ENCODE measurements around the gene CRTC1. TPM values are rescaled to one million over a fixed set of nuclear protein-coding genes. Genes with fewer than 3 reads are reported as not detected.

CRTC1 gene
- total RNA-seq, 2 donors from 2014 or later: 4.9 to 6.5 TPM

- no peaks in the 10 kb centered on the region for H3K4me1 ChIP-seq
- H3K9me3 ChIP-seq: no peaks in the 10 kb centered on the region
- no peaks in the 10 kb centered on the region for H3K36me3 ChIP-seq (replicated peaks in 1 of 2; ENCODE audit: insufficient read depth in 1 of 2, low read depth in 2 of 2)
- no peak overlapping the region for H3K4me3 ChIP-seq
- no peak overlapping the region for H3K27ac ChIP-seq
- intact Hi-C loops (cut with DNase I): no loop called here
- 90 to 91% methylated on average over 21 to 33 of the region's 36 CpGs for WGBS, 2 donors
- TF ChIP-seq POLR2A (IDR thresholded peaks at IDR 0.05): no peak
- H3K27me3 ChIP-seq: no peaks in the 10 kb centered on the region
- ATAC-seq: no peak
- DNase-seq: no peak
Observed at GRCh38 chr19:18771328-18772242, 88.1 kb downstream of the CRTC1 start.

GRCh38 chr19:18772620-18773587 is 89.4 kb downstream of the CRTC1 start:
- peak; percentile 21 for ATAC-seq
- WGBS, 2 donors: 75 to 100% methylated on average over 1 to 25 of the region's 27 CpGs
- DNase-seq: peak in 3 of 4 donors; percentile 55 to 65 (median 61)

GRCh38 chr19:18773682-18774081 is 90.2 kb downstream of the CRTC1 start:
- H3K9me3 ChIP-seq: no peaks in the 10 kb centered on the region
- 85 to 89% methylated on average over 8 to 9 of the region's 9 CpGs for WGBS, 2 donors
- DNase-seq (no peak), ATAC-seq (no peak)
- no peak overlapping the region for H3K27ac ChIP-seq
- TF ChIP-seq POLR2A (IDR thresholded peaks at IDR 0.05) (no peak), CTCF (IDR thresholded peaks at IDR 0.05) (no peak)
- H3K4me1 ChIP-seq: no peaks in the 10 kb centered on the region
- H3K27me3 ChIP-seq: no peaks in the 10 kb centered on the region
- intact Hi-C loops (cut with DNase I): no loop called here
- H3K36me3 ChIP-seq (replicated peaks in 1 of 2; ENCODE audit: insufficient read depth in 1 of 2, low read depth in 2 of 2): no peaks in the 10 kb centered on the region
- no peak overlapping the region for H3K4me3 ChIP-seq

More at GRCh38 chr19:18772620-18773587, 89.4 kb downstream of the CRTC1 start:
- H3K4me1 ChIP-seq: no peaks in the 10 kb centered on the region
- H3K27me3 ChIP-seq: no peaks in the 10 kb centered on the region
- H3K4me3 ChIP-seq: no peak overlapping the region
- H3K9me3 ChIP-seq: no peaks in the 10 kb centered on the region
- TF ChIP-seq CTCF (IDR thresholded peaks at IDR 0.05): peak in 2 of 7 experiments; percentile 13 to 14
- TF ChIP-seq POLR2A (IDR thresholded peaks at IDR 0.05): no peak
- H3K27ac ChIP-seq: no peak overlapping the region
- intact Hi-C loops (cut with DNase I): no loop called here
- H3K36me3 ChIP-seq (replicated peaks in 1 of 2; ENCODE audit: insufficient read depth in 1 of 2, low read depth in 2 of 2): no peaks in the 10 kb centered on the region

GRCh38 chr19:18774107-18774506 is 90.6 kb downstream of the CRTC1 start:
- intact Hi-C loops (cut with DNase I): no loop called here
- no peak overlapping the region for H3K27ac ChIP-seq
- DNase-seq (no peak), ATAC-seq (no peak)
- no peaks in the 10 kb centered on the region for H3K36me3 ChIP-seq (replicated peaks in 1 of 2; ENCODE audit: insufficient read depth in 1 of 2, low read depth in 2 of 2)
- 92 to 93% methylated on average over 10 to 11 of the region's 11 CpGs for WGBS, 2 donors
- H3K4me1 ChIP-seq: no peaks in the 10 kb centered on the region
- no peaks in the 10 kb centered on the region for H3K9me3 ChIP-seq
- no peaks in the 10 kb centered on the region for H3K27me3 ChIP-seq
- H3K4me3 ChIP-seq: no peak overlapping the region
- TF ChIP-seq CTCF (IDR thresholded peaks at IDR 0.05): no peak
- TF ChIP-seq POLR2A (IDR thresholded peaks at IDR 0.05): no peak

Measured in body of pancreas (tissue), 4 donors.